Inferior parietal cortex (tissue), 1 donor: ENCODE data around the gene FER.
"Not testable (repeated sequence)": the region's sequence is repeated elsewhere in the genome, so short reads cannot be mapped to it uniquely, and the experiment has no call there.

ENCODE experiments used
- DNase-seq: peaks from one replicate; pipeline ENCODE4 v3.0.0-alpha.2; 2016; ENCODE audit errors: extremely low spot score

Gene FER

DNA sequence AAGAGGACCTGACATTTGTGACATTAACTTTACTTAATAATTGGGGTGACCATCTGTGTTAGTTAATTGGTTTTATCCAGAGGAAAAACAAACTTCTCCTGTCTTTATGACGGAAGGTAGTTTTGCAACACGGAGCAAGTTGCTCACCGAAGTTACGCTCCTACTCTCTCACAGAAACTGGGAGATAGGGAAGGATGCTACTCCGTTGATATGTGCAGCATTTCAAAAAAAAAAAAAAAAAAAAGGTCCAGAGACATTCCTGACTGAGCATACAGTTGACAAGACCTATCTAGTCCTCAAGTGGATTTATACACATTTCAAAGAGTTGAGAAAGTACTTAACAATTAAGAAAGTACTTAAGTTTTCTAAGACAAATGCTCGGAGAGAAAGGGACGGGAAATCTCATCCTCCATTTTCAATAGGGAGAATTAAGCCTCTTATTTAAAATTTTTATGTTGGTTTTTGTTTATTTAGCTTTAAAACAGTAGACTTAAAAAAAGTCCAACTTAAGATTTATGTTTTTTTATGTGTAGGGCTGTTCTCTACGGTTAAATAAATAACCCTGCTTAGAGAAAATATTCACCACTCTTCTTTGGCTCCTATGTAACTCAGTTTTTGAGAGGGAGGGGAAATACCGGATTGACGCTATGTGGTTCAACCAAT, 455 bp upstream of the FER start:
- no peak for DNase-seq

DNA sequence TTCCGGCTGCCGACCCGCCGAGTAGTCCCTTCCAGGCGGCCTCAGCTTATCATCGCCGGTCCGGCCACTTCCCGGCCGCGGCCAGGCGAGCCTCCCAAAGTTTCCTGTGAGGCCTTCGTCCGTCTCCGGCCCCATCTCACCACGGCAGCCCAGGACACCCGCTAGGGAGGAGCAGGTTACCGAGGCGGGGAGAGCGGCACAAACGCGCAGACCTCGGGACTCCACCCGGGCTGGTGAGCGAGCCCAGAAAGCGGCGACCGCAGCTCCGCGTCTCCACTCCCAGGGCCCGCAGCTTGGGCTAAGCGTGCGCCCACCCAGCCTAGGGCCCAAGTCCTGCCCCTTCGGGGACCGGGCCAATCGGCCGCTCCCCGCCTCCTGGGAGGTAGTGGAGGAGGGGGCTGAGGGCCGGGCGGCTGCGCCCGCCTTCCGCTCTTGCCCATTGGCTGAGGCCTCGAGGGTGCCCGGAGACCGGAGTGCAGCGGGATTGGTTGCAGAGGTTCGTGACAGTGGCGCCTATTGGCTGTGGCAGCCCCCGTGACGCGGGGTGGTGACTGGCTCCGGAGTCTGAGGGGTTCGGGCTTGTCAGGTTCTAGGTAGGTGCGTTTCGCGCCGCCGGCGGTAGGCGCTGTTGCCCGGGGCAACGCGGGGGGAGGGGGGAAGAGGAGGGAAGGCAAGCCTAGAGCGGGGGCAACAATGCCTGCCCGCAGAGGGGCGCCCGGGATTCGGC, 867 bp downstream of the FER start:
- peak; percentile 98 for DNase-seq

DNA sequence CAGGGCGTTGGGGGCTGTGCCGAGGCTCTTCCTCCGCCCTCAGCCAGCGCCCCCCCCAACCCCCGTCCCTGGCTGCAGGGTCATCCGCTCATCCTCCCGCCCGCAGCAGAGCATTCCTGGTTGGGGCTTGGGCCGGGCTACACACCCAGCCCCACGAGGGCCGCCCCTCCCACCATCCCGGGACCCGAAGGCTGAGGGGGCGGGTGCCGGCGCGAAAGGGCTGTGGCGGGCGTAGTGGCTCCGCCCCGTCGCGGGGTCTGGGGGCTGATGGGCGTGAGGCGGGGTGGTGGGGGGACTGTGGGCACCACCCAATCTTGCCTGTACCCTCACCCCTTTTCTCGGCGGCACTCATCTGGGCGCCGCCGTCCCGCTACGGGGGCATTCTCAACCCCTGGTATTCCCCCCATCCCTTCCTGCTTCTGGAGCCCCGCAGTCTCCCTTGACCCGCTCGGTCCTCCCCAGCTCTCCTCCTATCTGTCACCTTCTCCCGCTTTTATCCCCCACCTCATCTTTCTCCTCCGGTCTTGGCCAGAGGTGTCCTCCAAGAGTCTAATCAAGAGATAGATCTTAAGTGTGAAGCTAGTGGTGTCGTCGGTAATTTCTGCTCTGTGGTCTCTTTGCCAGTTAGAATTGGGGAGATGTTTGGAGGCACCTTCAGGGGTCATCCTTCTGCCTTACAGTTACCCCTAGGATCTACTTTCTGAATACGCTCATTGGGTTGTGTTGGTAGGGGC, 1.6 kb downstream of the FER start:
- no peak for DNase-seq

DNA sequence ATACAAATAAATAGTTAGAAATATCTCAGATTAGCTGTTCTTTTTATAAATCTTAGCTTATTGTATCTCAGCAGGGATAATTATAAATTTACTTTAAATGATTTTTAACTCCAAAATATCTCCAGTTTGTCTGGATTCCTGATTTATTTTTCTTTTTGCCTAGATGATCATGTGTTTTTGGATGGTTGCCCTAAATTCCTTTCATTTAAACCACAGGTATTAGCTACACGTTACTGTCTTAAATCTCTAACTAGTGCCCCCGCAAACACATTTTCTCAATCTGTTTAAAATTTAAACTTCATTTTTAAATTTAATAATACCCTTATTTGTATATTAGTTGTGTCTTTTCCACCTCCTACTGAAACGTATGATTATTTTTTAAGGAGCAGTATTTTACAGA, 5.6 kb downstream of the FER start:
- no peak for DNase-seq

DNA sequence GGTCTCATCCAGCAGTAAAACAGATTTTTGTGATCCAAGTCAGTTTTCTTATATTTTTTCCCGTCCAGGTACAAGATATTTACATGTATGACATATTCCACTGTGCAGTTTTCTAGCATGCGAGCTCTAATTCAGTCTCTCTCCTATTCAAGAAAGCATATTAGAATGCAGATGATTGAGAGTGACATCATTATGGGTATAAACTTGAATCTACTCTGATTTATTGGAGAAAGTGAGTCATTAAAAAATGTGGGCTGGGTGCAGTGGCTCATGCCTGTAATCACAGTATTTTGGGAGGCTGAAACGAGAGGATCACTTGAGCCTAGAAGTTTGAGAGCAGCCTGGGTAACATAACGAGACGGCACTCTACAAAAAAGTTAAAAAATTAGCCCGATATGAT, 6.2 kb downstream of the FER start:
- no peak for DNase-seq

GRCh38 chr5:108760512-108760911, 12.8 kb downstream of the FER start:
- no peak for DNase-seq

- DNase-seq = peak; percentile 49
Measured at GRCh38 chr5:108762660-108763059, 15.0 kb downstream of the FER start.

GRCh38 chr5:108763222-108763916, 15.7 kb downstream of the FER start:
- peak; percentile 57 for DNase-seq

DNA sequence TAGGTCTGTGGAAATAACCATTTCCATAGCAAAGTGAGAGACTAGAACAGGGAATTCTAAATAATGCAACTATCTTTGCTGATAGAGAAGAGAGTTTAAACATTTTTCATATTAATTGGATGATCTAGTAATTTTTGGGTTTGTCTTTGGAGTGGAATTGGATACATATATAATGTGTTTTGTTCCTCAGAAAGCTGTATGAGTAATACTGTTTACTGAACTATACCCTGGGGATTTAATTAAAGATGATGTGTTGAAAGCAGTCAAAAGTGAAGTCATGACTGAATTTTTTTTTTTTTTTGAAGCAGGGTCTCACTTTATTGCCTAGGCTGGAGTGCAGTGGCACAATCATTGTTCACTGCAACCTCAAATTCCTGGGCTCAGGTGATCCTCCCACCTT, 17.9 kb downstream of the FER start:
- DNase-seq = no peak

- not testable (repeated sequence) for DNase-seq
Measured at GRCh38 chr5:108766916-108767315, 19.2 kb downstream of the FER start.

- DNase-seq = no peak
Measured at GRCh38 chr5:108769352-108769751, 21.7 kb downstream of the FER start.

DNA sequence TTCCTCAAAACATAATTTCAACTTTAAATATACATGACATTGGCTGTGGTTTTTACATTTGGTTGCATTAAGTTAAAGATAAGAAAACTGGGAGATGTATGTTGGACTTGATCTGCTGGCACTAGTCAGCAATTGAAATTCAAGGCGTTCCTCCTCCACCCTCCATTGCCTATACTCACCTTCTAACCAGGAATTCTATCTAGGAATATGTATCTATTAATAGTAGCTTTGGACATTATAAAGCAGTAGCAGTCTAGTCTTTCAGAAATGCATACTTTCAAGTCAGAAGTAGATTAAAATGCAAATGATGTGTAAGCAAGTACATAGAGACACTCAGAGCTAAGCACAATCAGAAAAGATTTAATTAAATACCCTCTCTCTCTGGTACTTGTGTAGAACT, 24.9 kb downstream of the FER start:
- DNase-seq = no peak

- DNase-seq = no peak
Measured at GRCh38 chr5:108773330-108773729, 25.6 kb downstream of the FER start.

DNA sequence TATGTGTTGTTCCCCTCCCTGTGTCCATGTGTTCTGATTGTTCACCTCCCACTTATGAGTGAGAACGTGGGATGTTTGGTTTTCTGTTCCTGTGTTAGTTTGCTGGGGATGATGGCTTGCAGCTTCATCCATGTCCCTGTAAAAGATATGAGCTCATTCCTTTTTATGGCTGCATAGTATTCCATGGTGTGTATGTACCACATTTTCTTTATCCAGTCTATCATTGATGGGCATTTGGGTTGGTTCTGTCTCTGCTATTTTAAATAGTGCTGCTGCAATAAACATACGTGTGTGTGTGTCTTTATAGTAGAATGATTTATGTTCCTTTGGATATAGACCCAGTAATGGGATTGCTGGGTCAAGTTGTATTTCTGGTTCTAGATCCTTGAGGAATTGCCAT, 26.4 kb downstream of the FER start:
- not testable (repeated sequence) for DNase-seq

GRCh38 chr5:108777582-108777981, 29.9 kb downstream of the FER start:
- DNase-seq = not testable (repeated sequence)

- DNase-seq = not testable (repeated sequence)
Measured at GRCh38 chr5:108784577-108784976, 36.9 kb downstream of the FER start.

- no peak for DNase-seq
Measured at GRCh38 chr5:108786806-108787483, 39.2 kb downstream of the FER start.

- no peak for DNase-seq
Measured at GRCh38 chr5:108788142-108788541, 40.4 kb downstream of the FER start.

- DNase-seq = no peak
Measured at GRCh38 chr5:108793207-108793606, 45.5 kb downstream of the FER start.

DNA sequence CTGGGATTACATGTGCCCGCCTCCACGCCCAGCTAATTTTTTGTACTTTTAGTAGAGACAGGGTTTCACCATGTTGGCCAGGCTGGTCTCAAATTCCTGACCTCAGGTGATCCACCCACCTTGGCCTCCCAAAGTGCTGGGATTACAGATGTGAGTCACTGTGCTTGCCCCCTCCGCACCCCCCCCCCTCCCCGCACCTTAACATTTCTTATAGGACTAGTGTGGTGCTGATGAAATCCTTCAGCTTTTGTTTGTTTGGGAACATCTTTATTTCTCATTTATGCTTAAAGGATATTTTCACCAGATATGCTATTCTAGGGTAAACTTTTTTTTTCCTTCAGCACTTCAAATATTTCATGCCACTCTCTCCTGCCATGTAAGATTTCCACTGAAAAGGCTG, 46.7 kb downstream of the FER start:
- not testable (repeated sequence) for DNase-seq

DNA sequence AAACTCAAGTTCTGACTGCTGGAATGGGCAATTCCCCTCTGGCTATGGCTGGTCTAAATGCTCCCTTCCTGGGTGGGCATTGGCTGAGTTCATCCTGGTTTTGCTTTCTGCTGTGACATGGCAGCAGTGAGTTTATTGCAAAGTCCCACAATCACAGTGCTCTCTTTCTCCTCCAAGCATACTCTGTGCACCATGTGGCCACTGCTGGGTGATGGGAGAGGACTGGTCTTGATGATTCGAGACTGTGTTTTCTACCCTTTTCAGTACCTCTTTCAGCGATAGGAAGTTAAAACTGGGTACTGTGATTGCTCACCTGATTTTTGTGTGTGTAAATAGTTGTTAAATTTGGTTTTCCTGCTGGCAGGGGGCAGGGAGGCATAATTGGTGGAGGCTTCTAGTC, 49.7 kb downstream of the FER start:
- no peak for DNase-seq

DNA sequence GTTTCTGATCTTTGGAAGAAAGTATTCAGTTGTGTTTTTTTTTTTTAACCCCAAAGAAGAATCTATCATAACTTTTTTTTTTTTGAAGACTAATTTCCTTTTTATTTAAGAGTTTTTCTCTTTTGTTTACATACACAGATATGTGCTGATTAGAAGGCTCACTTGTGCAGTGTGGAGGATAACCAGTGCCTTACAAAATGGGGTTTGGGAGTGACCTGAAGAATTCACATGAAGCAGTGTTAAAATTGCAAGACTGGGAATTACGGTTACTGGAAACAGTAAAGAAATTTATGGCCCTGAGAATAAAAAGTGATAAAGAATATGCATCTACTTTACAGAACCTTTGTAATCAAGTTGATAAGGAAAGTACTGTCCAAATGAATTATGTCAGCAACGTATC, 50.3 kb downstream of the FER start:
- DNase-seq = no peak
